HT-29 (cell line): ENCODE measurements around the gene EEA1. TPM values are rescaled to one million over a fixed set of nuclear protein-coding genes. Genes with fewer than 3 reads are reported as not detected.
A peak's percentile ranks its signal among the peaks of the same experiment; 100 is the strongest.

Experiments
- DNase-seq: peaks from one replicate; pipeline ENCODE4 v3.0.0-alpha.2; 2015; ENCODE audit warnings: low spot score
- total RNA-seq: library from RNA; depleted of rRNA; stranded (reverse); fragments of >200 nt; shearing (Covaris generic); gene quantifications from 2 replicates; pipeline ENCODE4 v1.2.3, GENCODE V29; 2014

Gene EEA1
- total RNA-seq, 1 experiment from 2014 or later, result 3.2 TPM

GRCh38 chr12:92938638-92939037 lies 9.5 kb upstream of the EEA1 start:
- DNase-seq, result no peak

GRCh38 chr12:92938018-92938417 lies 8.9 kb upstream of the EEA1 start:
- DNase-seq, result no peak

- DNase-seq, result no peak
Measured at GRCh38 chr12:92933606-92934005, 4.5 kb upstream of the EEA1 start.

GRCh38 chr12:92930421-92930820 lies 1.3 kb upstream of the EEA1 start:
- DNase-seq, result no peak

- no peak for DNase-seq
Measured at GRCh38 chr12:92929983-92930382, 888 bp upstream of the EEA1 start.

- DNase-seq, result peak; percentile 32
Measured at GRCh38 chr12:92928421-92928961, 604 bp downstream of the EEA1 start.

- DNase-seq, result peak; percentile 35
Measured at GRCh38 chr12:92927436-92928281, 1.4 kb downstream of the EEA1 start.

- DNase-seq, result no peak
Measured at GRCh38 chr12:92927055-92927435, 2.0 kb downstream of the EEA1 start.

- DNase-seq, result no peak
Measured at GRCh38 chr12:92926549-92926948, 2.5 kb downstream of the EEA1 start.

- no peak for DNase-seq
Measured at GRCh38 chr12:92921877-92922276, 7.2 kb downstream of the EEA1 start.

GRCh38 chr12:92915365-92915764 lies 13.7 kb downstream of the EEA1 start:
- no peak for DNase-seq

- no peak for DNase-seq
Measured at GRCh38 chr12:92914170-92914569, 14.9 kb downstream of the EEA1 start.

- DNase-seq, result no peak
Measured at GRCh38 chr12:92912672-92913071, 16.4 kb downstream of the EEA1 start.

GRCh38 chr12:92912052-92912451 lies 17.0 kb downstream of the EEA1 start:
- DNase-seq, result no peak

GRCh38 chr12:92911339-92911738 lies 17.8 kb downstream of the EEA1 start:
- no peak for DNase-seq

- DNase-seq, result no peak
Measured at GRCh38 chr12:92908108-92908507, 21.0 kb downstream of the EEA1 start.

GRCh38 chr12:92905811-92906554 lies 23.1 kb downstream of the EEA1 start:
- DNase-seq, result no peak

GRCh38 chr12:92905258-92905810 lies 23.8 kb downstream of the EEA1 start:
- DNase-seq, result no peak

GRCh38 chr12:92900941-92901340 lies 28.2 kb downstream of the EEA1 start:
- DNase-seq, result no peak

- peak; percentile 19 for DNase-seq
Measured at GRCh38 chr12:92899386-92900001, 29.6 kb downstream of the EEA1 start.

- no peak for DNase-seq
Measured at GRCh38 chr12:92898755-92899154, 30.3 kb downstream of the EEA1 start.

- DNase-seq, result no peak
Measured at GRCh38 chr12:92897844-92898243, 31.3 kb downstream of the EEA1 start.
